Gastroesophageal sphincter (tissue), 4 donors: ENCODE data around the gene TMEM181. TPM values are rescaled to one million over a fixed set of nuclear protein-coding genes. Genes with fewer than 3 reads are reported as not detected.
"Not testable (repeated sequence)": the region's sequence is repeated elsewhere in the genome, so short reads cannot be mapped to it uniquely, and the experiment has no call there.

Source experiments
- ATAC-seq: fragments of 150-250 bp; one replicate; pipeline ENCODE4 v1.9.1; 2016; ENCODE audit warnings: mild to moderate bottlenecking, moderate library complexity
- H3K27ac ChIP-seq, 4 donors: fragments of 200-600 bp; sonication (generic) in 3 of 4; 1 replicate in 3 of 4; 2 replicates in 1 of 4; pipeline ENCODE4 v1.5.1; 2016 to 2019
- H3K27me3 ChIP-seq: fragments of 200-600 bp; sonication (generic); one replicate; pipeline ENCODE4 v1.5.1; 2019
- H3K36me3 ChIP-seq, 2 donors: fragments of 200-600 bp; sonication (generic); one replicate each; pipeline ENCODE4 v1.5.1; 2019; ENCODE audit warnings: control low read depth in 1 of 2
- H3K4me1 ChIP-seq, 3 donors: fragments of 200-600 bp; sonication (generic); 1 replicate in 2 of 3; 2 replicates in 1 of 3; pipeline ENCODE4 v1.5.1; 2016 to 2019; ENCODE audit warnings: control low read depth in 2 of 3
- H3K4me3 ChIP-seq, 2 donors: fragments of 200-600 bp; sonication (generic); one replicate each; pipeline ENCODE4 v1.5.1; 2019; ENCODE audit warnings: mild to moderate bottlenecking in 1 of 2, moderate library complexity in 1 of 2
- H3K9me3 ChIP-seq, 3 donors: fragments of 200-600 bp; sonication (generic); one replicate each; pipeline ENCODE4 v1.5.1; 2017 to 2019; ENCODE audit warnings: control low read depth in 2 of 3
- CTCF ChIP-seq, 4 experiments: fragments of 200-600 bp in 2 of 4; fragments of 450-650 bp in 2 of 4; sonication (generic) in 1 of 4; IDR thresholded peaks; one replicate each; pipeline ENCODE4 v1.5.1; 2017 to 2019; ENCODE audit warnings: antibody characterized with exemption in 4 of 4, mild to moderate bottlenecking in 2 of 4, moderate library complexity in 2 of 4
- EP300 ChIP-seq: sonication (generic); formaldehyde crosslinking; IDR thresholded peaks from one replicate; pipeline ENCODE4 v1.6.1; 2017; ENCODE audit warnings: antibody characterized with exemption, mild to moderate bottlenecking
- POLR2A ChIP-seq, 2 donors: fragments of 450-650 bp; IDR thresholded peaks; one replicate each; pipeline ENCODE4 v1.6.1; 2017; ENCODE audit warnings: antibody characterized with exemption in 2 of 2, mild to moderate bottlenecking in 2 of 2, moderate library complexity in 1 of 2
- POLR2AphosphoS5 ChIP-seq: sonication (generic); formaldehyde crosslinking; IDR thresholded peaks from one replicate; pipeline ENCODE4 v1.6.1; 2017; ENCODE audit warnings: antibody characterized with exemption
- WGBS, 2 donors: methylation state at CpG; one replicate each; pipeline ENCODE4 v1.1.5; 2018; ENCODE audit warnings: low coverage in 1 of 2; 5-methylcytosine and 5-hydroxymethylcytosine counted together
- total RNA-seq, 4 donors: library from RNA; depleted of rRNA; stranded (reverse); fragments of >200 nt; gene quantifications; one replicate each; pipeline ENCODE4 v1.1.0, GENCODE V29; 2016

Gene TMEM181
- total RNA-seq, 4 donors from 2014 or later = 26.8 to 38.3 (median 29.3) TPM

DNA sequence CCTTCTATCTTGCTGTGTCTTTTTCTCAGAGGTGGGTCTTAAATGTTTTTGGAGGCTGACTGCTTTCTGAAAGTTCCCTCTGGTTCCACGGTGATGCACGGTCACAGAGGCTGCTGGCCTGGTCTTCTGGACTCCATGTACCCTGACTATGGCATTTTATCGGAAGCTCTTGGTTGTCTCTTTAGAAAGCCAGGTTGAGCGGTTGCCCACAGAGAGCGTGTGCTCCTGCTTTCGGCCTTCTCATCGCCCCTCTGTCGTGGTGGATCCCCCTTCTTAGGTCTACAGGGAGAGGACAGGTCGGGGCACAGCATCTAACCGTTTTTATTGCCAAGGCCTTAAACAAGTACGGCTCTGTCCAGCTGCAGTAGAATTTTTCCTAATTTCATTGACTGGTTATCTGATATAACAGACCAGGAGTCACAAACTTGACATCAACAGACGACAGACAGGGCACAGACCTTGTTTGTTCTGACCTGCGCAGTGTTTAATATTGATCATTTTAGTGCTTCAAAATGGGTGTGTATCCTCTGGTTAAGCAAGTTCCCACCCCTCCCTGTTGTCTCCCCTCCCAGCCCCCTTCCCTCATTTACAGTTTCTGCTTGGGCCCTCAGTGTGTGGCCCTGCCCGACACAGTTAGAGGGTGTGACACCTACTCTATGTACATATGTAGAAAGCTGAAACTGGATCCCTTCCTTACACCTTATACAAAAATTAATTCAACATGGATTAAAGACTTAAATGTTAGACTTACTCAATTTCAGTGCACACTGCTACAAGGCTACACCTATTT is 114.6 kb downstream of the TMEM181 start:
- ATAC-seq = no peak
- TF ChIP-seq POLR2A (IDR thresholded peaks at IDR 0.05) = no peak
- TF ChIP-seq EP300 = no peak
- H3K36me3 ChIP-seq = no peaks in the 10 kb centered on the region

DNA sequence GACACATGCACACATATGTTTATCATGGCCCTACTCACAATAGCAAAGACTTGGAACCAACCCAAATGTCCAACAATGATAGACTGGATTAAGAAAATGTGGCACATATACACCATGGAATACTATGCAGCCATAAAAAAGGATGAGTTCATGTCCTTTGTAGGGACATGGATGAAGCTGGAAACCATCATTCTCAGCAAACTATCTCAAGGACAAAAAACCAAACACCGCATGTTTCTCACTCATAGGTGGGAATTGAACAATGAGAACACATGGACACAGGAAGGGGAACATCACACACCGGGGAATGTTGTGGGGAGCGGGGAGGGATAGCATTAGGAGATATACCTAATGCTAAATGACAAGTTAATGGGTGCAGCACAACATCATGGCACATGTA is 117.2 kb downstream of the TMEM181 start:
- not testable (repeated sequence) for H3K4me3 ChIP-seq, H3K4me1 ChIP-seq, H3K27ac ChIP-seq, H3K36me3 ChIP-seq, H3K27me3 ChIP-seq, H3K9me3 ChIP-seq, ATAC-seq
- WGBS, 2 donors = 96 to 100% methylated on average over 3 of the region's 3 CpGs

More for the DNA sequence above, 114.6 kb downstream of the TMEM181 start:
- H3K27ac ChIP-seq = no peak overlapping the region
- H3K27me3 ChIP-seq = no peaks in the 10 kb centered on the region
- 91 to 92% methylated on average over 11 to 14 of the region's 14 CpGs for WGBS, 2 donors
- no peaks in the 10 kb centered on the region for H3K9me3 ChIP-seq
- H3K4me3 ChIP-seq = no peak overlapping the region
- H3K4me1 ChIP-seq = no peaks in the 10 kb centered on the region

- no peak overlapping the region for H3K4me3 ChIP-seq
- no peak for ATAC-seq
- H3K27me3 ChIP-seq = no peaks in the 10 kb centered on the region
- TF ChIP-seq POLR2A (IDR thresholded peaks at IDR 0.05) (no peak), POLR2AphosphoS5 (no peak), CTCF (IDR thresholded peaks at IDR 0.05) (no peak), EP300 (no peak)
- H3K4me1 ChIP-seq = no peaks in the 10 kb centered on the region
- 55 to 79% methylated on average over 3 to 10 of the region's 11 CpGs for WGBS, 2 donors
- no peak overlapping the region for H3K27ac ChIP-seq
- H3K9me3 ChIP-seq = no peaks in the 10 kb centered on the region
- H3K36me3 ChIP-seq = no peaks in the 10 kb centered on the region
Measured at GRCh38 chr6:158677906-158678578, 118.2 kb downstream of the TMEM181 start.

DNA sequence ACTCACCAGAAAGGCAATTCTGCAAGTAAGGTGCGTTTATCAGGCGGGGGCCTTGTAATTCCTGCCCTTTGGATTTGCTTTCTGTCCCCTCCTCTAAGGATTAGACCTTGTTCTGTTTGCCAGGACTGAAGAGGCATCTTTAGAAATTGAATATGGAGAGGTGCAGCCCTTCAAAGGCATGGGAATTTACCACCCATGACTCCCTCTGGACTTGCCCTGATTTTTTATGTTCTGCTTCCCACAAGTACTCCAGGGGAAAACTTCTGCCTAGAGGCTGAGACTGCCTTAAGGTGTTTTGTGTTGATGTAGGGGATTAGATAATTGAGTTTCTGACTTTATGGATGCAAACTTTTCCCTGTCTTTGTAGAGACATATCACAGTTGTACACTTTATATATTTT is 120.1 kb downstream of the TMEM181 start:
- H3K4me1 ChIP-seq = peaks cover 0 to 9% (median 0%) of the 10 kb centered on the region in 3 donors
- no peak for ATAC-seq
- no peaks in the 10 kb centered on the region for H3K27me3 ChIP-seq
- H3K36me3 ChIP-seq = no peaks in the 10 kb centered on the region
- no peaks in the 10 kb centered on the region for H3K9me3 ChIP-seq
- TF ChIP-seq POLR2AphosphoS5 = no peak
- no peak for TF ChIP-seq EP300
- TF ChIP-seq POLR2A (IDR thresholded peaks at IDR 0.05) = no peak
- no peak for TF ChIP-seq CTCF (IDR thresholded peaks at IDR 0.05)
- H3K4me3 ChIP-seq = no peak overlapping the region
- no peak overlapping the region for H3K27ac ChIP-seq
- WGBS, 2 donors = 80 to 94% methylated on average over 1 to 2 of the region's 2 CpGs

- WGBS, 2 donors = 73 to 84% methylated on average over 2 to 5 of the region's 6 CpGs
- peaks cover 0 to 13% (median 0%) of the 10 kb centered on the region in 3 donors for H3K4me1 ChIP-seq
- ATAC-seq = no peak
- H3K4me3 ChIP-seq = no peak overlapping the region
- H3K36me3 ChIP-seq = no peaks in the 10 kb centered on the region
- H3K9me3 ChIP-seq = no peaks in the 10 kb centered on the region
- H3K27me3 ChIP-seq = no peaks in the 10 kb centered on the region
- no peak for TF ChIP-seq POLR2AphosphoS5
- no peak for TF ChIP-seq EP300
- TF ChIP-seq POLR2A (IDR thresholded peaks at IDR 0.05) = no peak
- no peak for TF ChIP-seq CTCF (IDR thresholded peaks at IDR 0.05)
- no peak overlapping the region for H3K27ac ChIP-seq
Measured at GRCh38 chr6:158680481-158680880, 120.6 kb downstream of the TMEM181 start.

DNA sequence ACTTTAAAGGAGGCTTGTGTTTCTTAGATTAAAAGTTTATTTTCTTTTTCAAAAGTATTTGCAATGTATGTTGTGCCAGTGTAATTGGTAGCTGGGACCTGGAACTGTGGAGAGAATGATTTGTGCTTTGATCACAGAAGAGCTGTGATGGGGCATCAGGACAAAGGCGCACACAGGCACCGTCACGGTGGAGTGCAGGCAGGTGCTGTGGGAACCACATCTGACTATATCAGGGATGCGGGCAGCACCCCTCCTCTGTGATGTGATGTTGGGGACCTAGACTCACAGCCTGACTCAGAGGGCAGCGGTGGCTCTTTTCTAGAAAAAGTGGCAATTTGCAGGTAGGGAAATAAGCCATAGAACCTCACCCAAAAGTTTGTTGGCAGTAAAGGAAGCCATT is 124.4 kb downstream of the TMEM181 start:
- TF ChIP-seq POLR2A (IDR thresholded peaks at IDR 0.05) = no peak
- no peak for TF ChIP-seq CTCF (IDR thresholded peaks at IDR 0.05)
- TF ChIP-seq POLR2AphosphoS5 = no peak
- TF ChIP-seq EP300 = no peak
- Histone ChIP-seq H3K9me3 (no peaks in the 10 kb centered on the region), H3K4me3 (no peak overlapping the region), H3K27ac (peak overlapping the region in 2 of 4 donors; percentile 6 to 66), H3K36me3 (no peaks in the 10 kb centered on the region), H3K27me3 (no peaks in the 10 kb centered on the region), H3K4me1 (peaks cover 0 to 24% (median 0%) of the 10 kb centered on the region in 3 donors)
- no peak for ATAC-seq
- WGBS, 2 donors = 90 to 92% methylated on average over 5 of the region's 5 CpGs
